Hepatocyte (in vitro differentiated cells): ENCODE results near the gene CCT3. TPM values are rescaled to one million over a fixed set of nuclear protein-coding genes. Genes with fewer than 3 reads are reported as not detected.

ENCODE experiments used
- DNase-seq: peaks from one replicate; pipeline ENCODE4 v3.0.0-alpha.2; 2016; ENCODE audit warnings: low spot score
- H2AFZ ChIP-seq: fragments of 200-600 bp; sonication (generic); 2 replicates; pipeline ENCODE4 v1.6.0; 2016; ENCODE audit warnings: antibody characterized with exemption, mild to moderate bottlenecking
- H3K27ac ChIP-seq: fragments of 200-600 bp; sonication (generic); 2 replicates; pipeline ENCODE4 v1.5.1; 2016; ENCODE audit warnings: mild to moderate bottlenecking
- H3K27me3 ChIP-seq: fragments of 200-600 bp; sonication (generic); 2 replicates; pipeline ENCODE4 v1.6.1; 2016
- H3K36me3 ChIP-seq: fragments of 200-600 bp; sonication (generic); replicated peaks from 2 replicates; pipeline ENCODE4 v1.5.1; 2016; ENCODE audit warnings: low read depth; ENCODE audit not compliant: insufficient read depth
- H3K4me1 ChIP-seq: fragments of 200-600 bp; sonication (generic); 2 replicates; pipeline ENCODE4 v1.5.1; 2016; ENCODE audit warnings: mild to moderate bottlenecking, moderate library complexity; ENCODE audit not compliant: insufficient read depth
- H3K4me2 ChIP-seq: fragments of 200-600 bp; sonication (generic); 2 replicates; pipeline ENCODE4 v1.6.0; 2016
- H3K4me3 ChIP-seq: fragments of 200-600 bp; sonication (generic); 2 replicates; pipeline ENCODE4 v1.5.1; 2016; ENCODE audit warnings: mild to moderate bottlenecking
- H3K79me2 ChIP-seq: fragments of 200-600 bp; sonication (generic); 2 replicates; pipeline ENCODE4 v1.6.0; 2017; ENCODE audit warnings: mild to moderate bottlenecking
- H3K9me2 ChIP-seq: fragments of 200-600 bp; sonication (generic); replicated peaks from 2 replicates; pipeline ENCODE4 v1.6.0; 2017; ENCODE audit warnings: mild to moderate bottlenecking; ENCODE audit not compliant: insufficient read depth
- H3K9me3 ChIP-seq: fragments of 200-600 bp; sonication (generic); 2 replicates; pipeline ENCODE4 v1.5.1; 2016; ENCODE audit warnings: low read depth, mild to moderate bottlenecking
- H4K20me1 ChIP-seq: fragments of 200-600 bp; sonication (generic); 2 replicates; pipeline ENCODE4 v1.6.0; 2016; ENCODE audit warnings: mild to moderate bottlenecking; ENCODE audit not compliant: insufficient read depth, poor library complexity, severe bottlenecking
- CTCF ChIP-seq: fragments of 200-600 bp; sonication (generic); IDR thresholded peaks from 2 replicates; pipeline ENCODE4 v1.5.1; 2016; ENCODE audit warnings: antibody characterized with exemption, mild to moderate bottlenecking; ENCODE audit not compliant: poor library complexity
- EZH2 ChIP-seq: fragments of 200-600 bp; sonication (generic); IDR thresholded peaks from 2 replicates; pipeline ENCODE4 v1.6.1; 2016; ENCODE audit warnings: antibody characterized with exemption, mild to moderate bottlenecking, borderline replicate concordance
- EZH2phosphoT487 ChIP-seq: fragments of 200-600 bp; sonication (generic); IDR thresholded peaks from one replicate; pipeline ENCODE4 v1.6.1; 2018; ENCODE audit warnings: antibody characterized with exemption, mild to moderate bottlenecking, low read depth, moderate library complexity; ENCODE audit not compliant: unreplicated experiment, severe bottlenecking
- WGBS: methylation state at CpG from one replicate; pipeline ENCODE4 v1.1.6; 2016; ENCODE audit warnings: low lambda C conversion rate; ENCODE audit errors: missing lambda C conversion rate; 5-methylcytosine and 5-hydroxymethylcytosine counted together
- polyA plus RNA-seq: library from polyadenylated mRNA; unstranded; fragments of >200 nt; fragmentation: Nextera tagmentation; extraction: Ambion mirVana; gene quantifications from 2 replicates; pipeline ENCODE4 v1.2.1, GENCODE V29; 2016
- total RNA-seq: library from RNA; depleted of rRNA; stranded (reverse); fragments of >200 nt; gene quantifications from 2 replicates; pipeline ENCODE4 v1.2.3, GENCODE V29; 2014

The CCT3 gene
- total and polyA plus RNA-seq, 2 experiments from 2014 or later: 212 to 251 TPM

GRCh38 chr1:156266051-156266450, 72.0 kb downstream of the CCT3 start:
- Histone ChIP-seq H3K36me3 (no peaks in the 10 kb centered on the region), H3K27me3 (no peaks in the 10 kb centered on the region), H3K4me3 (no peak overlapping the region), H4K20me1 (no peaks in the 10 kb centered on the region), H3K4me2 (no peak overlapping the region), H2AFZ (no peak overlapping the region), H3K4me1 (no peaks in the 10 kb centered on the region), H3K79me2 (no peaks in the 10 kb centered on the region), H3K27ac (no peak overlapping the region), H3K9me3 (no peaks in the 10 kb centered on the region), H3K9me2 (no peaks in the 10 kb centered on the region)
- DNase-seq: no peak
- 97% methylated on average over 13 of the region's 13 CpGs for WGBS
- TF ChIP-seq CTCF: no peak
- no peak for TF ChIP-seq EZH2
- TF ChIP-seq EZH2phosphoT487: no peak

- Histone ChIP-seq H3K36me3 (no peaks in the 10 kb centered on the region), H3K9me2 (no peaks in the 10 kb centered on the region), H3K9me3 (no peaks in the 10 kb centered on the region), H3K27me3 (no peaks in the 10 kb centered on the region), H3K4me1 (no peaks in the 10 kb centered on the region), H3K4me3 (no peak overlapping the region), H3K4me2 (no peak overlapping the region), H4K20me1 (no peaks in the 10 kb centered on the region), H3K27ac (no peak overlapping the region), H3K79me2 (no peaks in the 10 kb centered on the region), H2AFZ (no peak overlapping the region)
- 92% methylated on average over 9 of the region's 9 CpGs for WGBS
- no peak for DNase-seq
- TF ChIP-seq EZH2phosphoT487 (no peak), EZH2 (no peak)
Observed at GRCh38 chr1:156263288-156263655, 74.8 kb downstream of the CCT3 start.

- no peak overlapping the region for H3K27ac ChIP-seq
- no peaks in the 10 kb centered on the region for H3K79me2 ChIP-seq
- H3K9me3 ChIP-seq: no peaks in the 10 kb centered on the region
- H3K27me3 ChIP-seq: no peaks in the 10 kb centered on the region
- no peaks in the 10 kb centered on the region for H3K4me1 ChIP-seq
- no peak overlapping the region for H3K4me3 ChIP-seq
- 94% methylated on average over 9 of the region's 9 CpGs for WGBS
- DNase-seq: no peak
- TF ChIP-seq EZH2: no peak
- TF ChIP-seq EZH2phosphoT487: no peak
- TF ChIP-seq CTCF: no peak
- H3K4me2 ChIP-seq: no peak overlapping the region
- no peaks in the 10 kb centered on the region for H3K9me2 ChIP-seq
- peaks cover 3% of the 10 kb centered on the region for H3K36me3 ChIP-seq
- no peaks in the 10 kb centered on the region for H4K20me1 ChIP-seq
- no peak overlapping the region for H2AFZ ChIP-seq
Observed at GRCh38 chr1:156262461-156263287, 75.4 kb downstream of the CCT3 start.

- H4K20me1 ChIP-seq: no peaks in the 10 kb centered on the region
- H3K79me2 ChIP-seq: no peaks in the 10 kb centered on the region
- H3K27me3 ChIP-seq: no peaks in the 10 kb centered on the region
- TF ChIP-seq EZH2 (no peak), EZH2phosphoT487 (no peak), CTCF (no peak)
- 98% methylated on average over 2 of the region's 2 CpGs for WGBS
- H3K4me2 ChIP-seq: no peak overlapping the region
- peaks cover 3% of the 10 kb centered on the region for H3K36me3 ChIP-seq
- H3K9me3 ChIP-seq: no peaks in the 10 kb centered on the region
- no peaks in the 10 kb centered on the region for H3K4me1 ChIP-seq
- H3K27ac ChIP-seq: no peak overlapping the region
- H3K9me2 ChIP-seq: no peaks in the 10 kb centered on the region
- H2AFZ ChIP-seq: no peak overlapping the region
- H3K4me3 ChIP-seq: no peak overlapping the region
- DNase-seq: no peak
Observed at GRCh38 chr1:156260896-156261295, 77.2 kb downstream of the CCT3 start.
